Activated CD4-positive, alpha-beta T cell treated with anti-CD3 and anti-CD28 coated beads, Interleukin-2, Interleukin-6, amounts not matched to agents 100 ng/mL and 50 ng/mL, durations not matched to agents 16 hours and 8 hours (primary cell): ENCODE measurements around the gene PRR14.
A peak's percentile ranks its signal among the peaks of the same experiment; 100 is the strongest.
"Not testable (repeated sequence)": the region's sequence is repeated elsewhere in the genome, so short reads cannot be mapped to it uniquely, and the experiment has no call there.

Experiments used
- DNase-seq: peaks from one replicate; pipeline ENCODE4 v3.0.0-alpha.2; 2020

The PRR14 gene

DNA sequence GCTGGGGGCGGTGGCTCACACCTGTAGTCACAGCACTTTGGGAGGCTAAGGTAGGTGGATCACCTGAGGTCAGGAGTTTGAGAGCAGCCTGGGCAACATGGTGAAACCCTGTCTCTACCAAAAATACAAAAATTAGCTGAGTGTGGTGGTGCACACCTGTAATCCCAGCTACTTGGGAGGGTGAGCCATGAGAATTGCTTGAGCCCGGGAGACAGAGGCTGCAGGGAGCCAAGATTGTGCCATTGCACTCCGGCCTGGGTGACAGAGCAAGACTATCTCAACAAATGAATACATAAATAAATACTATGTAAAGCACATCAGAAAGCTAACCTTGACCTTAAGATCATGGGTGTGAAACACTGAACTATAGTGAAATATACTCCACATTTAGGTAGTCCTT is 45.9 kb downstream of the PRR14 start:
- DNase-seq = not testable (repeated sequence)

DNA sequence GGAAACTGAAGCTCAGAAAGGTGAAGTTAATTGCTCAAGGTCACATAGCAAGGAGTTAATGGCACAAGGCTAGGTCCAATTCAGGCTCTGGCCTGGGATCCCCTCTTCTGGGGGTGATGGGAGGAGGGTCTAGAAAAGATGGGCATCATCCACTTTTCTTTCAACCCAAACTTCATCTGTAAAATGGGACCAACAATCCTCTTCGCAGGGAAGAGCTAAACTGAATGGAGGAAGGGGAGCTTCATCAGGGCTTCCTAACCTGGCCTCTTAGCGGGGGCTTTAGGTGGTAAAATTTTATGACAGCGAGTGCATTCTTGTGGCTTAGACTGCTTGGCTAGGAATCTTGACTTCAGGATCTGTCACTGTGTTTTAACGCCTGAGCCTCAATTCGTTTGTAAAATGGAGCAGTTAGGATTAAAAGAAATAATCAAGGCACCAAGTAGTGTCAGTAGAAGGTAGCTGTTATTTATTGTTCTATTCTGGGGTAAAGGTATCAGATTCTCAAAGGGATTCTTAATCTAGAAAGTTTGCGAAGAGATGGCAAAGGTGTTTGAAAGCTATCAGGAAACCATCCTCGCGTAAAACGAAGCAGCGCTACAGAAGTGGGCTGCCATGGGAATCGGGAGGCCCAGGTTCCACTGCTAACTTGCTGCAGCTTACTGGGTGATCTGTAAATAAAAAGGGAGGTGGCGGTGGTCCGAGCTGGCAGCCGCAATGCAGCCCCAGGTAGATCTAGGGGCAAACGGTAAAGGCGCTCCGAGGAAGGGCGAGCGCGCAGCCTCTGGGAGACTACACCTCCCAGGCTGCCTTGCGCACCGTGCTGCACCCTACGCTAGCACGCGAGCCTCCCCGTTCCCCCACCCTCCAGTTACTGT is 46.7 kb downstream of the PRR14 start:
- no peak for DNase-seq

GRCh38 chr16:30698139-30698815 is 47.5 kb downstream of the PRR14 start:
- DNase-seq = peak; percentile 100

DNA sequence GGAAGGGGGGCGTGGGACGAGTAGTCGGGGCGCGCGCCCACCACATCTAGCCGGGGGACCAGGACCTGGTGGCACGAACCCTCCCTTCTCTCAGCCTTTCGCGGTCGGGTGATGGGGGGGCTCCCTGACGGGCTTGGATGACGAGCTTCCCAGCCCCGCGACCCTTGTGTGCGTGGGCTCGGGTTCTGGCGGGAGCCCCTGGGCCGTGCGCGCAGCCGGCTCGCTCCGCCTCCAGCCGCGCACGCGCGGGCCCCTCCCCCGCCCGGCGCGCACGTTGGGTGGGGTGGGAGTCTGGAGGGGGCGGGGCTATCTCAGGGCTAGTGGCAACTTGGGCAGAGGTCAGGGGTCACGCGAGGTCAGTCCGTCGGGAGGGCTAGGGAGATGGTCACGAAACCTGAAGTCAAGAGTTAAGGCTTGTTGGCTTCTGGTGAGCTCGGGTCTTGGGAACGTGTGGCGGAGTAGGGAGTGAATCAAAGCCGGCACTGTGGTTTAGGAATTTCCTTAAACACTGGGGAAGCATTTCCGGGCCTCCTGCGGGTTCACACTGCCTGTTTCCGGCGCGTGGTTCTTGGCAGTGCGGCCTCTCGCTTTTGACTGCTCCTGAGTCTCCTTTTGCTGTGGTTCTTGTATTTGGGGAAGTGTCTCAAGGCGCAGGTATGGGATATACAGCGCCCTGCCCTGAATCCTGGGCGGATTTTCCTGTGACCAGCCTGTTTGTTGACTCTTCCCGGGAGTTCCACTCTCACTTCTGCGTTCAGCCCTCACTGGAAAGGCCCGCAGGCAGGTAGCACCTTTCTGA is 48.3 kb downstream of the PRR14 start, which contains the start of gene SRCAP:
Gene SRCAP, plus strand, starts transcription at position 356 of the 799 bp plus-strand sequence. CDS start 1,654 bp downstream, outside the sequence.
- DNase-seq = peak; percentile 94

DNA sequence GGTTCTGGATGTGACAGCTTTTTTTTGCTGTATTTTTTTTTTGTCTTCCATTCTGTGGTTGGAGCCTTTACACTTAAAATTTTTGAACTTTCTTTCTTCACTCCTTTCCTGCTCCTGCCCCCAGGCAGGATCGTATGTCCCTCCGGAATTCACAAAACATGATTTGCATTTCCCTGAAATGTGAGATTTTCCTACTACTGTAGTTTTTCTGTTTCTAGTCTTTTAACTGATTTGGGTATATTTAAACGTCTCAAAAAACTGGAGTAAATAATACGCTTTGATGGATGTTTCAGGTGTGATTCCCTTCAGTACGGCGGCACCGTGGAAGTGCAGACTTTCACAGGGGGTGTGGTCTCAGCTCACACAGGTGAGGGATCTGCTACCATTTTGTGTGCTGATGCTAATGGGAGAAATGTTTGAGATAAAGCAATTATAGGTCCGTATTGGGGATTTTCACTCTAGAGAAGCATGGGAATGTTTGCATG is 48.9 kb downstream of the PRR14 start:
- no peak for DNase-seq

GRCh38 chr16:30700491-30700890 is 49.7 kb downstream of the PRR14 start:
- DNase-seq = no peak

- DNase-seq = no peak
Observed at GRCh38 chr16:30700971-30701370, 50.2 kb downstream of the PRR14 start.

DNA sequence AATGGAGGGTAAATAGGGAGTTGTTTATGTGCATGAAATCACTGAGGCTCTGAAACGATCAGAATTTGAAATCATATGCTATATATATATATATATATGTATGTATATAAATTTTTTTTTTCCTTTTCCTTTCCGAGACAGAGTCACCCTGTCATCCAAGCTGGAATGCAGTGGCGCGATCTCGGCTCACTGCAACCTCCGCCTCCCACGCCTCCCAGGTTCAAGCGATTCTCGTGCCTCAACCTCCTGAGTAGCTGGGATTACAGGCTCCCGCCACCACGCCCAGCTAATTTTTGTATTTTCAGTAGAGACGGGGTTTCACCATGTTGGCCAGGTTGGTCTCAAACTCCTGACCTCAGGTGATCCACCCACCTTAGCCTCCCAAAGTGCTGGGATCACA is 52.3 kb downstream of the PRR14 start:
- DNase-seq = not testable (repeated sequence)

- no peak for DNase-seq
Observed at GRCh38 chr16:30703971-30704370, 53.2 kb downstream of the PRR14 start.
